GM12874 (cell line): ENCODE data around the gene CGNL1.

Source experiments
- CTCF ChIP-seq: IDR thresholded peaks from 2 replicates; pipeline ENCODE4 v1.5.1; 2011; ENCODE audit warnings: low read depth, mild to moderate bottlenecking, control low read depth, low read length, moderate library complexity; ENCODE audit not compliant: insufficient read depth

Gene CGNL1

GRCh38 chr15:57375827-57376695, at the start of gene CGNL1:
CGNL1 (plus strand) TSS chr15:57376505; CDS start chr15:57438000, 61,495 bp downstream.
- no peak for TF ChIP-seq CTCF

GRCh38 chr15:57327985-57328471, 48.3 kb upstream of the CGNL1 start:
- no peak for TF ChIP-seq CTCF

GRCh38 chr15:57328479-57328878, 47.8 kb upstream of the CGNL1 start:
- no peak for TF ChIP-seq CTCF

GRCh38 chr15:57328897-57329296, 47.4 kb upstream of the CGNL1 start:
- no peak for TF ChIP-seq CTCF

- no peak for TF ChIP-seq CTCF
Observed at GRCh38 chr15:57329582-57330367, 46.5 kb upstream of the CGNL1 start.

- TF ChIP-seq CTCF: no peak
Observed at GRCh38 chr15:57330619-57331340, 45.5 kb upstream of the CGNL1 start.

- TF ChIP-seq CTCF: no peak
Observed at GRCh38 chr15:57332326-57332725, 44.0 kb upstream of the CGNL1 start.
